Astrocyte (in vitro differentiated cells and primary cell): ENCODE data around the gene PPP1R13B. TPM values are rescaled to one million over a fixed set of nuclear protein-coding genes. Genes with fewer than 3 reads are reported as not detected.

Experiments used
- DNase-seq: peaks from one replicate; pipeline ENCODE4 v3.0.0-alpha.2; 2010; ENCODE audit warnings: low read depth
- FAIRE-seq: peaks from 2 replicates; lab custom pipeline; 2011; peaks lifted over from hg19 to GRCh38; lab: Jason Lieb, UNC
- H2AFZ ChIP-seq: 2 replicates; pipeline ENCODE4 v1.6.0; 2012; ENCODE audit warnings: low read depth, low read length, inconsistent platforms
- H3K27ac ChIP-seq: 2 replicates; pipeline ENCODE4 v1.5.1; 2011; ENCODE audit warnings: low read depth, low read length, inconsistent platforms
- H3K27me3 ChIP-seq: 2 replicates; pipeline ENCODE4 v1.6.0; 2011; ENCODE audit warnings: low read length, inconsistent platforms; ENCODE audit not compliant: insufficient read depth
- H3K36me3 ChIP-seq: 2 replicates; pipeline ENCODE4 v1.5.1; 2011; ENCODE audit warnings: low read length, inconsistent platforms; ENCODE audit not compliant: insufficient read depth
- H3K4me1 ChIP-seq: 2 replicates; pipeline ENCODE4 v1.5.1; 2011; ENCODE audit warnings: low read length, inconsistent platforms; ENCODE audit not compliant: insufficient read depth
- H3K4me2 ChIP-seq: 2 replicates; pipeline ENCODE4 v1.6.0; 2012; ENCODE audit warnings: low read length, inconsistent platforms
- H3K4me3 ChIP-seq: 2 replicates; pipeline ENCODE4 v1.5.1; 2011; ENCODE audit warnings: low read depth, mild to moderate bottlenecking, low read length, inconsistent platforms; ENCODE audit not compliant: insufficient read depth
- H3K79me2 ChIP-seq: 2 replicates; pipeline ENCODE4 v1.6.0; 2012; ENCODE audit warnings: mild to moderate bottlenecking, low read length, inconsistent platforms; ENCODE audit not compliant: insufficient read depth
- H3K9ac ChIP-seq: 2 replicates; pipeline ENCODE4 v1.6.0; 2012; ENCODE audit warnings: mild to moderate bottlenecking, low read length, inconsistent platforms
- H3K9me3 ChIP-seq: 2 replicates; pipeline ENCODE4 v1.5.1; 2012; ENCODE audit warnings: low read depth, mild to moderate bottlenecking, low read length, inconsistent platforms; ENCODE audit not compliant: insufficient read depth
- H4K20me1 ChIP-seq: 2 replicates; pipeline ENCODE4 v1.6.0; 2012; ENCODE audit warnings: low read length, inconsistent platforms; ENCODE audit not compliant: insufficient read depth
- H3K27ac Mint-ChIP-seq: one replicate; pipeline ENCODE4 v1.8.0; 2021; ENCODE audit warnings: mild to moderate bottlenecking, mixed read lengths; ENCODE audit not compliant: unreplicated experiment
- H3K27me3 Mint-ChIP-seq: one replicate; pipeline ENCODE4 v1.8.0; 2021; ENCODE audit warnings: low read depth, mixed read lengths; ENCODE audit not compliant: unreplicated experiment
- H3K36me3 Mint-ChIP-seq: one replicate; pipeline ENCODE4 v1.8.0; 2021; ENCODE audit warnings: low read depth, mixed read lengths; ENCODE audit not compliant: unreplicated experiment
- H3K4me1 Mint-ChIP-seq: one replicate; pipeline ENCODE4 v1.8.0; 2021; ENCODE audit warnings: low read depth, mixed read lengths; ENCODE audit not compliant: unreplicated experiment
- H3K4me3 Mint-ChIP-seq: one replicate; pipeline ENCODE4 v1.8.0; 2021; ENCODE audit warnings: mild to moderate bottlenecking, moderate library complexity, mixed read lengths; ENCODE audit not compliant: unreplicated experiment
- H3K9me3 Mint-ChIP-seq: one replicate; pipeline ENCODE4 v1.8.0; 2021; ENCODE audit warnings: mild to moderate bottlenecking, mixed read lengths; ENCODE audit not compliant: unreplicated experiment
- EZH2 ChIP-seq: IDR thresholded peaks from 2 replicates; pipeline ENCODE4 v1.6.1; 2012; ENCODE audit warnings: mild to moderate bottlenecking, low read length, inconsistent platforms; ENCODE audit not compliant: insufficient read depth
- total RNA-seq: library from RNA; stranded (reverse); gene quantifications from 2 replicates; pipeline ENCODE4 v1.2.1, GENCODE V29; 2021
- TF ChIP-seq, protein P1 (sequence below): IDR thresholded peaks from 2 replicates; pipeline ENCODE4 v1.5.1; 2011; ENCODE audit warnings: low read depth, mild to moderate bottlenecking, inconsistent platforms, low read length, moderate library complexity; ENCODE audit not compliant: insufficient read depth

The PPP1R13B gene
- total RNA-seq, 1 donor from 2014 or later = 7.0 TPM

DNA sequence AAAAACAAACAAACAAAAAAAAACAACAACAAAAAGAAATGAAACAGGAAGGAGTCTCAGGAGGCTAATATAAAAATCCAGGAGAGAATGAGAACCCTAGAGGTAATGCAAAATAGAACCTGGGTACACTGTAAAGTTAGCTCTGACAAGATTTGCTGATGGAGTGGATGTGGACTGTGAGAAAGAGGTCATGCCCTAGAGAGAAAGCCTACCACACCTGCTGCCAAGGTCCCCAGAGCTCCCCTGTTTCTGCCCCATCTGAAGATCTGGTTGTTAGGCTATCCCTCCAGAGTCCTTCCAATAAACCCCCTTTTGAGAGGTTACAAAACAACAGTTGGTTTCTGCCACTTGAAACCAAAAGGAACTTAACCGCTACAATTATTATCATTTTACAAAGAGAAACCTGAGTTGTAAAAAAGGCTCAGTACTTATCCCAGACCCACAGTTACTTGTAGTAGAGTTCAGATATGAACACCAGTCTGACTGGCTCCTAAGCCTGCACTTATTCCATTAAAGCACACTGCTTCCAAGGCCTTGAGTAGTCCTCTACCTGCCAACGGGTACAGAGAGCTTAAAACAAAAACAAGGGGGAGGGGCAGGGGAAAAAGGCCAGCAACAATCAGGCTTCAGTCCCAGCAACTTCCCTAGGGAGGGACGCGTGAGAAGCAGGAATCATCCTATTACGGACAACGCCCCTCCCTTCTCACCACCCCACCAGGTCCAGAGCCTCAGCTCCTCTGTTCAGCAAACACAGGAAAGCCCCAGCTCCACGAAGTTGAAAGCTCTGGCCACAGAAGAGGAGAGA is 27.7 kb downstream of the PPP1R13B start:
- H4K20me1 ChIP-seq = peaks cover 14% of the 10 kb centered on the region
- no peaks in the 10 kb centered on the region for H3K79me2 ChIP-seq
- Mint-ChIP-seq H3K9me3 (no peaks in the 10 kb centered on the region), H3K36me3 (no peaks in the 10 kb centered on the region), H3K4me3 (no peak overlapping the region), H3K27me3 (no peaks in the 10 kb centered on the region), H3K4me1 (peaks cover 11% of the 10 kb centered on the region), H3K27ac (no peak overlapping the region)
- H2AFZ ChIP-seq = peak overlapping the region; percentile 41
- TF ChIP-seq, protein P1, sequence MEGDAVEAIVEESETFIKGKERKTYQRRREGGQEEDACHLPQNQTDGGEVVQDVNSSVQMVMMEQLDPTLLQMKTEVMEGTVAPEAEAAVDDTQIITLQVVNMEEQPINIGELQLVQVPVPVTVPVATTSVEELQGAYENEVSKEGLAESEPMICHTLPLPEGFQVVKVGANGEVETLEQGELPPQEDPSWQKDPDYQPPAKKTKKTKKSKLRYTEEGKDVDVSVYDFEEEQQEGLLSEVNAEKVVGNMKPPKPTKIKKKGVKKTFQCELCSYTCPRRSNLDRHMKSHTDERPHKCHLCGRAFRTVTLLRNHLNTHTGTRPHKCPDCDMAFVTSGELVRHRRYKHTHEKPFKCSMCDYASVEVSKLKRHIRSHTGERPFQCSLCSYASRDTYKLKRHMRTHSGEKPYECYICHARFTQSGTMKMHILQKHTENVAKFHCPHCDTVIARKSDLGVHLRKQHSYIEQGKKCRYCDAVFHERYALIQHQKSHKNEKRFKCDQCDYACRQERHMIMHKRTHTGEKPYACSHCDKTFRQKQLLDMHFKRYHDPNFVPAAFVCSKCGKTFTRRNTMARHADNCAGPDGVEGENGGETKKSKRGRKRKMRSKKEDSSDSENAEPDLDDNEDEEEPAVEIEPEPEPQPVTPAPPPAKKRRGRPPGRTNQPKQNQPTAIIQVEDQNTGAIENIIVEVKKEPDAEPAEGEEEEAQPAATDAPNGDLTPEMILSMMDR = no peak
- TF ChIP-seq EZH2 = no peak
- H3K4me1 ChIP-seq = no peaks in the 10 kb centered on the region
- peak overlapping the region; percentile 30 for H3K4me2 ChIP-seq
- no peak overlapping the region for H3K9ac ChIP-seq
- FAIRE-seq (no peak), DNase-seq (no peak)
- H3K36me3 ChIP-seq = no peaks in the 10 kb centered on the region
- H3K27me3 ChIP-seq = no peaks in the 10 kb centered on the region
- no peaks in the 10 kb centered on the region for H3K9me3 ChIP-seq
- no peak overlapping the region for H3K27ac ChIP-seq
- no peak overlapping the region for H3K4me3 ChIP-seq

DNA sequence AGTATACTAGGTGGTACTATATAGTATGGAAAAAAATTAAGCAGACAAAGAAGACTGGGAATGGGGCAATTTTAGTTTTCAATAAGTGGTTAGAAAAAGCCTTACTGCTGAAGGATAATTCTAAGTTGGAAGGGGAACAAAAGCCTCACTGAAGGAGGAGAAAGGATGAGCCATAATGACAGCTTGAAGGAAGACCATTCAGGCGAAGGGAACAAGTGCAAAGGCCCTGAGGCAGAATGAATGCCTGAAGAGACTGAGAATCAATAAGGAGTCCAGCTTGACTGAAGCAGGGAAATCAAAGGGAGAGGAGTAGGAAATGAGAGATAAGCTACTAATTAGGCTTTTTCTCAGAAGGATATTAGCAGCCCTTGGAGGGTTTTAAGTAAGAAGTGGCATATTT is 28.5 kb downstream of the PPP1R13B start:
- H3K9me3 Mint-ChIP-seq = no peaks in the 10 kb centered on the region
- TF ChIP-seq, protein P1 = no peak
- no peak for TF ChIP-seq EZH2
- DNase-seq (no peak), FAIRE-seq (no peak)
- Histone ChIP-seq H3K27ac (no peak overlapping the region), H3K4me3 (no peak overlapping the region), H4K20me1 (peaks cover 14% of the 10 kb centered on the region), H3K4me2 (no peak overlapping the region), H3K9me3 (no peaks in the 10 kb centered on the region), H3K79me2 (no peaks in the 10 kb centered on the region), H3K36me3 (no peaks in the 10 kb centered on the region), H3K9ac (no peak overlapping the region), H3K27me3 (no peaks in the 10 kb centered on the region), H2AFZ (no peak overlapping the region), H3K4me1 (no peaks in the 10 kb centered on the region)
- no peaks in the 10 kb centered on the region for H3K36me3 Mint-ChIP-seq
- H3K4me3 Mint-ChIP-seq = no peak overlapping the region
- H3K27me3 Mint-ChIP-seq = no peaks in the 10 kb centered on the region
- no peak overlapping the region for H3K27ac Mint-ChIP-seq
- peaks cover 11% of the 10 kb centered on the region for H3K4me1 Mint-ChIP-seq

DNA sequence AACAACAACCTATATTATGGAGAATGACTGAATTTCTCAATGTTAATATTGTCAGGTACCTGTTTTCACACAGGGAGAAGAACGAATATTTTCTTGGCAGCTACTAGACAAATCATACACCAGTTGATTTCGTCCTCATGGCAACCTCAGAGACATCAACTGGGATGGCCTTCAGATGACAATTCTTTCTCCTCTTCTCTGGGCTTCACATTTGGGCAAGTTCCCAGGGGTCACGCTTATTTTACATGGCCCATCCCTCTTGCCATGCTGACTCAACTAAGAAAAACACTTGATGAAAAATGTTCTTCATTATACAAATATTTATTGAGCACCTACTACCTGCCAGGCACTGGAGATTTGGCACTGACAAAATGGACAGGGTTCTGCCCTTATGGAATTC is 29.0 kb downstream of the PPP1R13B start:
- DNase-seq = no peak
- FAIRE-seq = no peak

More for the DNA sequence above, 29.0 kb downstream of the PPP1R13B start:
- Histone ChIP-seq H3K9me3 (no peaks in the 10 kb centered on the region), H3K4me3 (no peak overlapping the region), H3K9ac (no peak overlapping the region), H2AFZ (no peak overlapping the region), H3K27ac (no peak overlapping the region), H3K79me2 (no peaks in the 10 kb centered on the region), H3K4me1 (no peaks in the 10 kb centered on the region), H3K27me3 (no peaks in the 10 kb centered on the region), H4K20me1 (peaks cover 14% of the 10 kb centered on the region), H3K4me2 (no peak overlapping the region), H3K36me3 (no peaks in the 10 kb centered on the region)
- no peaks in the 10 kb centered on the region for H3K27me3 Mint-ChIP-seq
- H3K36me3 Mint-ChIP-seq = peaks cover under 1% of the 10 kb centered on the region
- H3K27ac Mint-ChIP-seq = no peak overlapping the region
- TF ChIP-seq, protein P1 = no peak
- TF ChIP-seq EZH2 = no peak
- H3K4me3 Mint-ChIP-seq = no peak overlapping the region
- H3K9me3 Mint-ChIP-seq = no peaks in the 10 kb centered on the region
- H3K4me1 Mint-ChIP-seq = peaks cover 11% of the 10 kb centered on the region
